ENCODE measurements around the gene OR51B6. TPM values are rescaled to one million over a fixed set of nuclear protein-coding genes. Genes with fewer than 3 reads are reported as not detected.

Gene OR51B6
- total RNA-seq, 1 donor from 2014 or later: not detected

DNA sequence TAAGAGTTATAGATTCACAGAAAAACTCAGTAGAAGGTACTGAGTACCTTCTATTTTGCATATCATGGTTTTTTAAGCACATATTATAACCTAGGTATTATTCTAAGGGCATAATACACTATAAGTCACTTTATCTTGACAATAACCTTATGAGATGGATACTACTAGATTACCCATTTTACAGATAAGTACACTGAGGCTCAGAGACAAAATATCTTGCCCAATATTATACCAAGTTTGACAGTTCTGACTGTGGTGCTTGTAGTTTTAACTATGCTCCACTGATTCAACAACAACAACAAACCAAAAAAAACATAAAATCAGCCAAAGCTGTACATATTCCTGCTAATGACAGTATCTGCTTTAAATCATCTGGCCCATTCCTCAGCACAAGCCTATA is 42.8 kb downstream of the OR51B6 start:
- Mint-ChIP-seq H3K27ac (ENCODE audit: unreplicated experiment) (no peak overlapping the region), H3K9me3 (ENCODE audit: unreplicated experiment) (no peaks in the 10 kb centered on the region), H3K36me3 (ENCODE audit: unreplicated experiment) (no peaks in the 10 kb centered on the region), H3K4me1 (ENCODE audit: unreplicated experiment) (no peaks in the 10 kb centered on the region), H3K27me3 (ENCODE audit: unreplicated experiment) (peaks cover 14% of the 10 kb centered on the region), H3K4me3 (ENCODE audit: unreplicated experiment) (no peak overlapping the region)
- no peak for DNase-seq (ENCODE audit: extremely low spot score, unreplicated experiment)
- TF ChIP-seq, protein P1, sequence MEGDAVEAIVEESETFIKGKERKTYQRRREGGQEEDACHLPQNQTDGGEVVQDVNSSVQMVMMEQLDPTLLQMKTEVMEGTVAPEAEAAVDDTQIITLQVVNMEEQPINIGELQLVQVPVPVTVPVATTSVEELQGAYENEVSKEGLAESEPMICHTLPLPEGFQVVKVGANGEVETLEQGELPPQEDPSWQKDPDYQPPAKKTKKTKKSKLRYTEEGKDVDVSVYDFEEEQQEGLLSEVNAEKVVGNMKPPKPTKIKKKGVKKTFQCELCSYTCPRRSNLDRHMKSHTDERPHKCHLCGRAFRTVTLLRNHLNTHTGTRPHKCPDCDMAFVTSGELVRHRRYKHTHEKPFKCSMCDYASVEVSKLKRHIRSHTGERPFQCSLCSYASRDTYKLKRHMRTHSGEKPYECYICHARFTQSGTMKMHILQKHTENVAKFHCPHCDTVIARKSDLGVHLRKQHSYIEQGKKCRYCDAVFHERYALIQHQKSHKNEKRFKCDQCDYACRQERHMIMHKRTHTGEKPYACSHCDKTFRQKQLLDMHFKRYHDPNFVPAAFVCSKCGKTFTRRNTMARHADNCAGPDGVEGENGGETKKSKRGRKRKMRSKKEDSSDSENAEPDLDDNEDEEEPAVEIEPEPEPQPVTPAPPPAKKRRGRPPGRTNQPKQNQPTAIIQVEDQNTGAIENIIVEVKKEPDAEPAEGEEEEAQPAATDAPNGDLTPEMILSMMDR (IDR thresholded peaks at IDR 0.05): no peak

GRCh38 chr11:5398936-5399335 is 47.6 kb downstream of the OR51B6 start:
- Mint-ChIP-seq H3K9me3 (ENCODE audit: unreplicated experiment) (no peaks in the 10 kb centered on the region), H3K4me3 (ENCODE audit: unreplicated experiment) (no peak overlapping the region), H3K4me1 (ENCODE audit: unreplicated experiment) (no peaks in the 10 kb centered on the region), H3K36me3 (ENCODE audit: unreplicated experiment) (no peaks in the 10 kb centered on the region), H3K27ac (ENCODE audit: unreplicated experiment) (no peak overlapping the region), H3K27me3 (ENCODE audit: unreplicated experiment) (peaks cover 10% of the 10 kb centered on the region)
- no peak for DNase-seq (ENCODE audit: extremely low spot score, unreplicated experiment)
- TF ChIP-seq, protein P1 (IDR thresholded peaks at IDR 0.05): no peak

Other genes with a start within 250 kb of the OR51B6 start
- gene OR52A5, start 213.2 kb upstream of the OR51B6 start, total RNA-seq: not detected in 2 replicates
- gene OR52A1, start 196.8 kb upstream of the OR51B6 start, total RNA-seq: not detected in 2 replicates
- not detected in 2 replicates for gene OR51V1, start 150.8 kb upstream of the OR51B6 start, total RNA-seq
- not detected in 2 replicates for gene HBB, start 124.4 kb upstream of the OR51B6 start, total RNA-seq
- gene HBD, start 117.0 kb upstream of the OR51B6 start, total RNA-seq: not detected in 2 replicates
- gene HBG1, start 101.7 kb upstream of the OR51B6 start, total RNA-seq: not detected in 2 replicates
- gene HBG2, start 96.7 kb upstream of the OR51B6 start, total RNA-seq: not detected in 2 replicates
- not detected in 2 replicates for gene HBE1, start 81.6 kb upstream of the OR51B6 start, total RNA-seq
- not detected in 2 replicates for gene OR51B4, start 49.6 kb upstream of the OR51B6 start, total RNA-seq
- not detected in 2 replicates for gene OR51B2, start 27.2 kb upstream of the OR51B6 start, total RNA-seq
- gene OR51B5, start 8.0 kb upstream of the OR51B6 start, total RNA-seq: not detected in 2 replicates
- not detected in 2 replicates for gene OR51M1, start 32.3 kb downstream of the OR51B6 start, total RNA-seq
- not detected in 2 replicates for gene OR51Q1, start 70.6 kb downstream of the OR51B6 start, total RNA-seq
- gene OR51I1, start 90.0 kb downstream of the OR51B6 start, total RNA-seq: not detected in 2 replicates
- not detected in 2 replicates for gene OR51I2, start 97.8 kb downstream of the OR51B6 start, total RNA-seq
- not detected in 2 replicates for gene OR52D1, start 137.2 kb downstream of the OR51B6 start, total RNA-seq
- not detected in 2 replicates for gene UBQLN3, start 158.4 kb downstream of the OR51B6 start, total RNA-seq
- gene UBQLNL, start 165.2 kb downstream of the OR51B6 start, total RNA-seq: 0.32 and 0.39 TPM in 2 replicates
- not detected in 2 replicates for gene OR52H1, start 197.0 kb downstream of the OR51B6 start, total RNA-seq
- gene OR52B6, start 229.4 kb downstream of the OR51B6 start, total RNA-seq: not detected in 2 replicates
- 1.9 TPM in 2 replicates for gene TRIM6, start 245.1 kb downstream of the OR51B6 start, total RNA-seq